EH (cell line): ENCODE results near the gene PGC.

ENCODE experiments used
- DNase-seq: peaks from one replicate; pipeline ENCODE4 v3.0.0-alpha.2; 2015; ENCODE audit warnings: low read depth

PGC gene

GRCh38 chr6:41746107-41746506 is 1.1 kb downstream of the PGC start:
- no peak for DNase-seq

- no peak for DNase-seq
These were observed 2.9 kb downstream of the PGC start for GRCh38 chr6:41744236-41744787.

- peak; percentile 21 for DNase-seq
These were observed 3.6 kb downstream of the PGC start for GRCh38 chr6:41743406-41744235.

- DNase-seq: no peak
These were observed 5.3 kb downstream of the PGC start for GRCh38 chr6:41741625-41742490.

GRCh38 chr6:41740366-41741162 is 6.6 kb downstream of the PGC start:
- DNase-seq: no peak

- DNase-seq: no peak
These were observed 8.2 kb downstream of the PGC start for GRCh38 chr6:41739041-41739440.

GRCh38 chr6:41737591-41738130 is 9.5 kb downstream of the PGC start:
- DNase-seq: no peak

- no peak for DNase-seq
These were observed 10.2 kb downstream of the PGC start for GRCh38 chr6:41736800-41737555.

GRCh38 chr6:41736186-41736733 is 10.9 kb downstream of the PGC start:
- no peak for DNase-seq

GRCh38 chr6:41735427-41736185 is 11.6 kb downstream of the PGC start, which contains the start of gene TFEB:
TSS of gene TFEB (minus strand) at chr6:41735608. CDS start at chr6:41691213, 44,395 bp downstream.
- DNase-seq: peak; percentile 90

GRCh38 chr6:41734666-41735426 is 12.4 kb downstream of the PGC start:
- DNase-seq: peak; percentile 85

GRCh38 chr6:41733707-41734665 is 13.2 kb downstream of the PGC start:
- peak; percentile 84 for DNase-seq

- DNase-seq: no peak
These were observed 13.9 kb downstream of the PGC start for GRCh38 chr6:41733360-41733706.

- no peak for DNase-seq
These were observed 14.4 kb downstream of the PGC start for GRCh38 chr6:41732591-41733359.

GRCh38 chr6:41732149-41732548 is 15.0 kb downstream of the PGC start:
- no peak for DNase-seq

GRCh38 chr6:41731561-41732086 is 15.6 kb downstream of the PGC start:
- DNase-seq: no peak
